Measurements from ENCODE around the gene CAMTA1.
A peak's percentile ranks its signal among the peaks of the same experiment; 100 is the strongest.
"Not testable (repeated sequence)": the region's sequence is repeated elsewhere in the genome, so short reads cannot be mapped to it uniquely, and the experiment has no call there.

CAMTA1 gene

DNA sequence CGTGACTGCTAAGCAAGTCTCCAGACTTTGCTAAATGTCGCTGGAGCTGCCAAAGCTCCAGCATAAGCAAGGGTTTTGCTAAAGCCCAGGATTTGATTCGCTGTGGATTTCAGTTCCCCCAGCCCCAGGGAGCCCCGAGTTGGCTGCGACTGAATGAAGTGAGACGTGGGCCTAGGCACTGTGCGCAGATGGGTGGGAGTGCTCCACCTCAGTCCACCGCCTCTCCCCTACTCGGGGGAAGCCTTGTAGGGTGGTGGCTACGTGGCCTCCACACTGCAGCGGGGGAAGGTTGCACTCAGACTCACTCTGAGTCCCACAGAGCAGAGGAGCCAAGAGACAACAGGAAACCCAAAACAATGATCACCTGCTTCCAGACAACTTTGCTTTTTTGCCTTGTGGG lies 588.0 kb downstream of the CAMTA1 start:
- H3K4me1 ChIP-seq (ENCODE audit: control insufficient read depth, insufficient read depth, low read length): peaks cover 15% of the 10 kb centered on the region
- no peak overlapping the region for H3K4me3 ChIP-seq (ENCODE audit: insufficient read depth, low read depth, low read length)
- no peaks in the 10 kb centered on the region for H3K36me3 ChIP-seq (ENCODE audit: control insufficient read depth, insufficient read depth, low read length)
- no peaks in the 10 kb centered on the region for H3K9me3 ChIP-seq (ENCODE audit: control insufficient read depth, low read length)
- H3K27ac ChIP-seq (ENCODE audit: insufficient read depth, low read depth, low read length, poor library complexity, severe bottlenecking): no peak overlapping the region
- no peaks in the 10 kb centered on the region for H3K27me3 ChIP-seq (ENCODE audit: control insufficient read depth, insufficient read depth, low read length, poor library complexity, severe bottlenecking)
- 86 to 87% methylated on average over 11 of the region's 11 CpGs for WGBS, 2 experiments

GRCh38 chr1:7373876-7374562 lies 588.8 kb downstream of the CAMTA1 start:
- 64 to 65% methylated on average over 14 of the region's 14 CpGs for WGBS, 2 experiments
- no peaks in the 10 kb centered on the region for H3K36me3 ChIP-seq (ENCODE audit: control insufficient read depth, insufficient read depth, low read length)
- no peak overlapping the region for H3K27ac ChIP-seq (ENCODE audit: insufficient read depth, low read depth, low read length, poor library complexity, severe bottlenecking)
- no peak overlapping the region for H3K4me3 ChIP-seq (ENCODE audit: insufficient read depth, low read depth, low read length)
- H3K27me3 ChIP-seq (ENCODE audit: control insufficient read depth, insufficient read depth, low read length, poor library complexity, severe bottlenecking): no peaks in the 10 kb centered on the region
- no peaks in the 10 kb centered on the region for H3K9me3 ChIP-seq (ENCODE audit: control insufficient read depth, low read length)
- H3K4me1 ChIP-seq (ENCODE audit: control insufficient read depth, insufficient read depth, low read length): peaks cover 20% of the 10 kb centered on the region

DNA sequence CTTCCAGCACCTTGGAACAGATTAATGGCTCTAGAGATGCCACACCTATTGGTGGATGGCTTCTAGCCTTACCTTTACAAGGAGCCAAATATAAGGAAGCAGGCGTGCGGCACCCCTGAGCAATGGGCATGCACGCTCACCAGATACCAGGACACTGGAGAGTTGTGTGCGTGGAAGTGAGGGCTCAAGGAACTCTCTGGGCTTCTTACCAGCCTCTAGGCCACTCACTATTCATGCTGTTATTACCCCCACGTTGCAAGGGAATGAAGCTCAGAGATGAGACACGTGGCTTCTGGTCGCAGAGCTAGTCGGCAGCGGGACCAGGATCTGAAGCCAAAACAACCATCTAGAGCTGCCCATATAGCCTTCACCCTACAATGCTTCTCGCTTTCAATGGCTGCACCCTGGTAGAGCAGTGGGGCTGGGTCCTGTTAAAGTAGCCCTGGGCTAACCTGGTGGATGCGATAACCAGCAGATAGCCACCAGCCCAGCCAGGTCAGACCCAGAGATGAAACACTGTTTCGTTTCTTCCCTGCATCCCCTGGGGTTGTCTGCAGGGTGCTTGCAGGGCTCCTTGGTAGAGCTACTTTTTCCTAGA lies 589.4 kb downstream of the CAMTA1 start:
- Histone ChIP-seq H3K27me3 (ENCODE audit: control insufficient read depth, insufficient read depth, low read length, poor library complexity, severe bottlenecking) (no peaks in the 10 kb centered on the region), H3K9me3 (ENCODE audit: control insufficient read depth, low read length) (no peaks in the 10 kb centered on the region), H3K27ac (ENCODE audit: insufficient read depth, low read depth, low read length, poor library complexity, severe bottlenecking) (no peak overlapping the region), H3K4me3 (ENCODE audit: insufficient read depth, low read depth, low read length) (no peak overlapping the region), H3K36me3 (ENCODE audit: control insufficient read depth, insufficient read depth, low read length) (no peaks in the 10 kb centered on the region), H3K4me1 (ENCODE audit: control insufficient read depth, insufficient read depth, low read length) (peaks cover 21% of the 10 kb centered on the region)
- 92 to 94% methylated on average over 12 of the region's 12 CpGs for WGBS, 2 experiments

GRCh38 chr1:7375329-7375728 lies 590.1 kb downstream of the CAMTA1 start:
- H3K27me3 ChIP-seq (ENCODE audit: control insufficient read depth, insufficient read depth, low read length, poor library complexity, severe bottlenecking): no peaks in the 10 kb centered on the region
- peaks cover 26% of the 10 kb centered on the region for H3K4me1 ChIP-seq (ENCODE audit: control insufficient read depth, insufficient read depth, low read length)
- WGBS, 2 experiments: 93 to 95% methylated on average over 7 of the region's 7 CpGs
- H3K36me3 ChIP-seq (ENCODE audit: control insufficient read depth, insufficient read depth, low read length): no peaks in the 10 kb centered on the region
- no peak overlapping the region for H3K27ac ChIP-seq (ENCODE audit: insufficient read depth, low read depth, low read length, poor library complexity, severe bottlenecking)
- no peak overlapping the region for H3K4me3 ChIP-seq (ENCODE audit: insufficient read depth, low read depth, low read length)
- no peaks in the 10 kb centered on the region for H3K9me3 ChIP-seq (ENCODE audit: control insufficient read depth, low read length)

DNA sequence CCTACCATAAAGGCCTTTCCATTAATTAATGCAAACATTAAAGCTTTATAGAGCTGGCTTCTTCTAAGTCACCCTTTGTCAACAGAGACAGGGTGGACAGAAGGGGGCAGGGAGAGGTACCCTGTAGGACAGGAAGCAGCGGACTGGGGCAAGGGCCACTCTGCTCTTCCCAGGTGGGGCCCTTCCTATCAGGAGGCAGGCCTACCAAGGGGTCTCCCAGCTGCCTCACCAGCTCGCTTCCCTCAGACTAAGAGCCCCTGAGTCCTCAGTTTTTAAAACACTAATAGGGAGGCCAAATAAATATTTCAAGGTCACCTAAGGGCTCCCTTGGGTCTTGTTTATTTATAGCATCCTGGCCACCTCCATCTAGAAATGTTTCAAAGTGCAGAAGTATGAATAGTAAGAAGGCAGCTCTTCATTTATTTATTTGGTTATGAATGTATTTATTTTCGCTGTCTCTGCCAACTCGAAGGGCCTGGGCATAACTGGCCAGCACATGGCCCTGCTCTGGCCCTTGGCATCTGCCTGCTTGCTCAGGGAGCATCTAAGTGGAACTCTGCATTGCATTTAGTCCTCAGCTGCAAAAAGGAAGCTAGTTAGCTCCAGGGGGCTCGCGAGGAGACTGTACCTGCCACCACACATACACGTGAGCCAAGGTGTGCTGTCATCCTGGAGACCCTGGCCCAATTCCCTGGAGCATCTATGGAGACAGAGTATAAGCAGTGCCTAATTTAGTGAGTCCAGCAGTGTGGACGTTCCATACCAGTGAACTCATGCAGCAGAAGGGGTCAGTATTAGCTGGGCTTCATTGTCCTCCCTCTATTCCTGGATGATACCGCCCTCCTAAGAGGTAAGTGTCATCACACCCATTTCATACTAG lies 590.8 kb downstream of the CAMTA1 start:
- 94 to 96% methylated on average over 9 of the region's 9 CpGs for WGBS, 2 experiments
- Histone ChIP-seq H3K27ac (ENCODE audit: insufficient read depth, low read depth, low read length, poor library complexity, severe bottlenecking) (no peak overlapping the region), H3K4me3 (ENCODE audit: insufficient read depth, low read depth, low read length) (no peak overlapping the region), H3K4me1 (ENCODE audit: control insufficient read depth, insufficient read depth, low read length) (peaks cover 31% of the 10 kb centered on the region), H3K9me3 (ENCODE audit: control insufficient read depth, low read length) (no peaks in the 10 kb centered on the region), H3K36me3 (ENCODE audit: control insufficient read depth, insufficient read depth, low read length) (no peaks in the 10 kb centered on the region), H3K27me3 (ENCODE audit: control insufficient read depth, insufficient read depth, low read length, poor library complexity, severe bottlenecking) (no peaks in the 10 kb centered on the region)

GRCh38 chr1:7376676-7377075 lies 591.4 kb downstream of the CAMTA1 start:
- H3K27ac ChIP-seq (ENCODE audit: insufficient read depth, low read depth, low read length, poor library complexity, severe bottlenecking): no peak overlapping the region
- WGBS, 2 experiments: 94 to 95% methylated on average over 4 of the region's 4 CpGs

DNA sequence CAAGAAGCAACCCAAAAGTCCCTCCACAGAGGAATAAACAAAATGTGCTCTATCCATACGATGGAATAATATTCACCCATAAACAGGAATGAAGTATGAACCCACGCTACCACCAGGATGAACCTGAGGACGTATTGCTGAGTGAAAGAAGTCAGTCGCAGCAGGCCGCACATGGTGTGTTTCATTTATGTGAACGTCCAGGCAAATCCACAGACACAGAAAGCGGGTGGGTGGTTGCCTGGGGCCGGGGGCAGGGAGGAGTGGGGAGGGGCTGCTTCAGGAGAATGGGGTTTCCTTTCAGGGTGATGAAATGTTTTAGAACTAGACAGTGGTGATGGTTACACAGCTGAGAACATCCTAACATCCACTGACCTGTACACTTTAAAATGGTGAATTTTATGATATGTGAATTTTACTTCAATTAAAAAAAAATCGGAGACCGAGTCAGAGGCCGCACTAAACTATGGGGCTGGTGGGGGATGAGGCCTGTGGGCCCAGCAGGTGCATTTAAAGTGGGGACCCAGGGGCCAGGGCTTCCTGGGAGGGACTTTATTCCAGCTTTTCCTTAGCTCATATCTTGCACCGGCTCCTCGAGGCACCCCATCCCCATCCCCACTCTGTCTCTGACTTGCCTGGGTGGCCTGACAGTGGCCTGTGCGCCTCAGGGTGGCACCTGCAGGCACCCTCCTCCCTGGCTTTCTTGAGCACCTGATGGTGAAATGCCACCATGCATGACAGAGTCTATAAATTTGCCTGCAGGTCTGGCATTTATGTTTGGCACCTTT lies 593.3 kb downstream of the CAMTA1 start:
- no peaks in the 10 kb centered on the region for H3K36me3 ChIP-seq (ENCODE audit: control insufficient read depth, insufficient read depth, low read length)
- H3K4me1 ChIP-seq (ENCODE audit: control insufficient read depth, insufficient read depth, low read length): peaks cover 31% of the 10 kb centered on the region
- 91 to 93% methylated on average over 14 of the region's 14 CpGs for WGBS, 2 experiments
- H3K27me3 ChIP-seq (ENCODE audit: control insufficient read depth, insufficient read depth, low read length, poor library complexity, severe bottlenecking): no peaks in the 10 kb centered on the region
- H3K9me3 ChIP-seq (ENCODE audit: control insufficient read depth, low read length): no peaks in the 10 kb centered on the region
- no peak overlapping the region for H3K4me3 ChIP-seq (ENCODE audit: insufficient read depth, low read depth, low read length)
- H3K27ac ChIP-seq (ENCODE audit: insufficient read depth, low read depth, low read length, poor library complexity, severe bottlenecking): no peak overlapping the region

More at GRCh38 chr1:7376676-7377075, 591.4 kb downstream of the CAMTA1 start:
- Histone ChIP-seq H3K36me3 (ENCODE audit: control insufficient read depth, insufficient read depth, low read length) (no peaks in the 10 kb centered on the region), H3K27me3 (ENCODE audit: control insufficient read depth, insufficient read depth, low read length, poor library complexity, severe bottlenecking) (no peaks in the 10 kb centered on the region), H3K4me3 (ENCODE audit: insufficient read depth, low read depth, low read length) (no peak overlapping the region), H3K9me3 (ENCODE audit: control insufficient read depth, low read length) (no peaks in the 10 kb centered on the region), H3K4me1 (ENCODE audit: control insufficient read depth, insufficient read depth, low read length) (peaks cover 31% of the 10 kb centered on the region)

GRCh38 chr1:7379441-7379971 lies 594.3 kb downstream of the CAMTA1 start:
- 15 to 19% methylated on average over 18 of the region's 18 CpGs for WGBS, 2 experiments
- Histone ChIP-seq H3K27me3 (ENCODE audit: control insufficient read depth, insufficient read depth, low read length, poor library complexity, severe bottlenecking) (no peaks in the 10 kb centered on the region), H3K27ac (ENCODE audit: insufficient read depth, low read depth, low read length, poor library complexity, severe bottlenecking) (peak overlapping the region; percentile 80), H3K4me1 (ENCODE audit: control insufficient read depth, insufficient read depth, low read length) (peaks cover 23% of the 10 kb centered on the region), H3K9me3 (ENCODE audit: control insufficient read depth, low read length) (no peaks in the 10 kb centered on the region), H3K4me3 (ENCODE audit: insufficient read depth, low read depth, low read length) (no peak overlapping the region), H3K36me3 (ENCODE audit: control insufficient read depth, insufficient read depth, low read length) (no peaks in the 10 kb centered on the region)

DNA sequence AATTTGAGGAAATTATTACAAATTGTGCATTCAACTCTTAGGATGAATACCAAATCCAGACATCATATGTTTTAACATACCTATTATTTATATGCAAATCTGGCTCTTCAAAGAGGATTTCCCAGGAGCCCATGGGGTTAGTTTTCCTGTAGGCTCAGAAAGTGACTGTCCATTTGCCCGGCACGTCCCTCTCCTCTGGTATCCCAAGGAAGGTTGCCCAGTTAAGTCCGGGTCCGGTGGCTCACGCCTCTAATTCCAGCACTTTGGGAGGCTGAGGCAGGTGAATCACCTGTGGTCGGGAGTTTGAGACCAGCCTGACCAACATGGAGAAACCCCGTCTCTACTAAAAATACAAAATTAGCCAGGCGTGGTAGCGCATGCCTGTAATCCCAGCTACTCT lies 594.8 kb downstream of the CAMTA1 start:
- WGBS, 2 experiments: 87 to 91% methylated on average over 9 of the region's 9 CpGs
- H3K9me3 ChIP-seq (ENCODE audit: control insufficient read depth, low read length); H3K27me3 ChIP-seq (ENCODE audit: control insufficient read depth, insufficient read depth, low read length, poor library complexity, severe bottlenecking); H3K36me3 ChIP-seq (ENCODE audit: control insufficient read depth, insufficient read depth, low read length); H3K4me3 ChIP-seq (ENCODE audit: insufficient read depth, low read depth, low read length): not testable (repeated sequence)
- H3K4me1 ChIP-seq (ENCODE audit: control insufficient read depth, insufficient read depth, low read length): peaks cover 17% of the 10 kb centered on the region
- peak overlapping the region; percentile 80 for H3K27ac ChIP-seq (ENCODE audit: insufficient read depth, low read depth, low read length, poor library complexity, severe bottlenecking)
